Body of pancreas (tissue), 4 donors: ENCODE results near the gene PSMB5. TPM values are rescaled to one million over a fixed set of nuclear protein-coding genes. Genes with fewer than 3 reads are reported as not detected.

Source experiments
- ATAC-seq: fragments of 150-250 bp; one replicate; pipeline ENCODE4 v1.9.1; 2016
- DNase-seq, 4 donors: peaks; one replicate each; pipeline ENCODE4 v3.0.0-alpha.2; 2019
- H3K27ac ChIP-seq, 4 donors: fragments of 200-600 bp; sonication (generic); 1 replicate in 3 of 4; 2 replicates in 1 of 4; pipeline versions ENCODE4 v1.5.1 to v1.6.1; 2016 to 2019; ENCODE audit warnings: mild to moderate bottlenecking in 1 of 4, mixed read lengths in 1 of 4, moderate library complexity in 1 of 4
- H3K27me3 ChIP-seq, 2 donors: fragments of 200-600 bp; sonication (generic); one replicate each; pipeline ENCODE4 v1.6.0; 2016; ENCODE audit warnings: mild to moderate bottlenecking in 1 of 2
- H3K36me3 ChIP-seq, 2 donors: fragments of 200-600 bp; sonication (generic); replicated peaks in 1 of 2; 2 replicates each; pipeline ENCODE4 v1.5.1; 2016; ENCODE audit warnings: low read depth in 2 of 2; ENCODE audit not compliant: insufficient read depth in 1 of 2
- H3K4me1 ChIP-seq: fragments of 200-600 bp; sonication (generic); one replicate; pipeline ENCODE4 v1.6.0; 2016
- H3K4me3 ChIP-seq, 2 donors: fragments of 200-600 bp; sonication (generic); 1 replicate in 1 of 2; 2 replicates in 1 of 2; pipeline ENCODE4 v1.5.1; 2016 to 2019
- H3K9me3 ChIP-seq, 3 donors: fragments of 200-600 bp; sonication (generic); 1 replicate in 2 of 3; 2 replicates in 1 of 3; pipeline ENCODE4 v1.5.1; 2016
- CTCF ChIP-seq, 7 experiments: fragments of 450-650 bp in 4 of 7; fragments of 200-600 bp in 3 of 7; sonication (generic) in 3 of 7; IDR thresholded peaks; one replicate each; pipeline ENCODE4 v1.5.1; 2016 to 2019; ENCODE audit warnings: antibody characterized with exemption in 7 of 7
- POLR2A ChIP-seq, 3 donors: fragments of 450-650 bp; IDR thresholded peaks; one replicate each; pipeline ENCODE4 v1.6.1; 2016; ENCODE audit warnings: antibody characterized with exemption in 3 of 3, mild to moderate bottlenecking in 2 of 3
- WGBS, 2 donors: methylation state at CpG; one replicate each; pipeline ENCODE4 v1.1.5; 2017; 5-methylcytosine and 5-hydroxymethylcytosine counted together
- intact Hi-C: fragments of 100-400 bp; cut with DNase I; formaldehyde crosslinking; loops from one replicate; pipeline ENCODE4 v1.15.1; 2023
- total RNA-seq, 2 donors: library from RNA; depleted of rRNA; stranded (reverse); fragments of >200 nt; gene quantifications; one replicate each; pipeline ENCODE4 v1.1.0, GENCODE V29; 2016

Gene PSMB5
- total RNA-seq, 2 donors from 2014 or later, result 47.0 to 93.3 TPM

- Histone ChIP-seq H3K4me1 (peaks cover 9% of the 10 kb centered on the region), H3K27me3 (no peaks in the 10 kb centered on the region), H3K9me3 (no peaks in the 10 kb centered on the region), H3K4me3 (no peak overlapping the region), H3K36me3 (no peaks in the 10 kb centered on the region), H3K27ac (no peak overlapping the region)
- DNase-seq (no peak), ATAC-seq (no peak)
- 64 to 68% methylated on average over 4 to 5 of the region's 5 CpGs for WGBS, 2 donors
- intact Hi-C loops, result no loop called here
- no peak for TF ChIP-seq POLR2A (IDR thresholded peaks at IDR 0.05)
- no peak for TF ChIP-seq CTCF (IDR thresholded peaks at IDR 0.05)
Measured at GRCh38 chr14:23051141-23052057, 16.7 kb upstream of the PSMB5 start.

GRCh38 chr14:23049011-23049410, 14.3 kb upstream of the PSMB5 start:
- 91 to 100% methylated on average over 5 to 9 of the region's 9 CpGs for WGBS, 2 donors
- TF ChIP-seq POLR2A (IDR thresholded peaks at IDR 0.05), result no peak
- TF ChIP-seq CTCF (IDR thresholded peaks at IDR 0.05), result no peak
- no peaks in the 10 kb centered on the region for H3K36me3 ChIP-seq
- no peak for ATAC-seq
- H3K4me1 ChIP-seq, result peaks cover 11% of the 10 kb centered on the region
- no peaks in the 10 kb centered on the region for H3K27me3 ChIP-seq
- no peak overlapping the region for H3K27ac ChIP-seq
- intact Hi-C loops, result no loop called here
- H3K9me3 ChIP-seq, result no peaks in the 10 kb centered on the region
- H3K4me3 ChIP-seq, result no peak overlapping the region
- DNase-seq, result no peak

- ATAC-seq (no peak), DNase-seq (no peak)
- TF ChIP-seq POLR2A (IDR thresholded peaks at IDR 0.05), result no peak
- TF ChIP-seq CTCF (IDR thresholded peaks at IDR 0.05), result no peak
- no peak overlapping the region for H3K27ac ChIP-seq
- peaks cover 11% of the 10 kb centered on the region for H3K4me1 ChIP-seq
- no peaks in the 10 kb centered on the region for H3K36me3 ChIP-seq
- 73 to 89% methylated on average over 19 to 73 of the region's 85 CpGs for WGBS, 2 donors
- H3K4me3 ChIP-seq, result no peak overlapping the region
- no peaks in the 10 kb centered on the region for H3K27me3 ChIP-seq
- H3K9me3 ChIP-seq, result no peaks in the 10 kb centered on the region
- intact Hi-C loops, result no loop called here
Measured at GRCh38 chr14:23047751-23048693, 13.3 kb upstream of the PSMB5 start.

- intact Hi-C loops, result no loop called here
- Histone ChIP-seq H3K36me3 (no peaks in the 10 kb centered on the region), H3K27ac (no peak overlapping the region), H3K4me3 (no peak overlapping the region), H3K27me3 (no peaks in the 10 kb centered on the region), H3K9me3 (no peaks in the 10 kb centered on the region), H3K4me1 (peaks cover 11% of the 10 kb centered on the region)
- no peak for TF ChIP-seq POLR2A (IDR thresholded peaks at IDR 0.05)
- TF ChIP-seq CTCF (IDR thresholded peaks at IDR 0.05), result no peak
- DNase-seq (no peak), ATAC-seq (peak; percentile 17)
- 61 to 62% methylated on average over 6 of the region's 6 CpGs for WGBS, 2 donors
Measured at GRCh38 chr14:23047034-23047634, 12.4 kb upstream of the PSMB5 start.
